H1 (cell line): ENCODE data around the gene FMN2. TPM values are rescaled to one million over a fixed set of nuclear protein-coding genes. Genes with fewer than 3 reads are reported as not detected.

Source experiments
- ATF3 ChIP-seq: IDR thresholded peaks from 2 replicates; pipeline ENCODE4 v1.6.1; 2011; ENCODE audit warnings: low read depth, mild to moderate bottlenecking, low read length; ENCODE audit not compliant: insufficient read depth
- CEBPB ChIP-seq: IDR thresholded peaks from 2 replicates; pipeline ENCODE4 v1.6.1; 2012; ENCODE audit warnings: low read depth, low read length
- E2F6 ChIP-seq: IDR thresholded peaks from 2 replicates; pipeline ENCODE4 v1.6.1; 2012; ENCODE audit warnings: inconsistent platforms
- MAFK ChIP-seq: IDR thresholded peaks from 2 replicates; pipeline ENCODE4 v1.6.1; 2012; ENCODE audit warnings: low read depth, mild to moderate bottlenecking, improper control_type of control experiment, low read length
- SP2 ChIP-seq: IDR thresholded peaks from 2 replicates; pipeline ENCODE4 v1.6.1; 2012; ENCODE audit warnings: mild to moderate bottlenecking, low read length, inconsistent platforms
- SP4 ChIP-seq: IDR thresholded peaks from 2 replicates; pipeline ENCODE4 v1.6.1; 2012; ENCODE audit warnings: low read length, inconsistent platforms
- polyA plus RNA-seq, 7 experiments: library from polyadenylated mRNA; depleted of rRNA in 3 of 7; stranded (reverse) in 5 of 7; unstranded in 2 of 7; fragments of >200 nt in 5 of 7; fragments of 200-250 nt in 2 of 7; gene quantifications; 1 replicate in 5 of 7; 2 replicates in 1 of 7; 4 replicates in 1 of 7; pipeline versions ENCODE4 v1.2.1 to v1.2.3, GENCODE V29; 2011 to 2013; ENCODE audit warnings: missing spikeins in 2 of 7, mixed read lengths in 2 of 7
- total RNA-seq: library from RNA; stranded (reverse); fragmentation: NEBNext Ultra II Directional; extraction: Animal tissue kit (Norgen Biotek cat#: 25700); gene quantifications from 2 replicates; pipeline ENCODE4 v1.2.1, GENCODE V29; 2021

The FMN2 gene
- total and polyA plus RNA-seq, 2 of the 8 experiments (the other 6 are each of a cell fraction or from before 2014, with no cell fraction given), result 0.83 to 2.0 TPM

- TF ChIP-seq E2F6, result no peak
- TF ChIP-seq SP4, result no peak
- TF ChIP-seq CEBPB, result no peak
- no peak for TF ChIP-seq MAFK
- TF ChIP-seq SP2, result no peak
- TF ChIP-seq ATF3, result no peak
Observed at GRCh38 chr1:240314845-240315801, 223.4 kb downstream of the FMN2 start (continued).
